Small intestine (tissue), 7 donors: ENCODE measurements around the gene WSCD2. TPM values are rescaled to one million over a fixed set of nuclear protein-coding genes. Genes with fewer than 3 reads are reported as not detected.
A peak's percentile ranks its signal among the peaks of the same experiment; 100 is the strongest.

Experiments used
- DNase-seq, 2 donors: peaks; one replicate each; pipeline versions ENCODE4 v3.0.0 to v3.0.0-alpha.2; 2013
- FAIRE-seq: peaks from 2 replicates; lab custom pipeline; 2012; peaks lifted over from hg19 to GRCh38; lab: Jason Lieb, UNC
- H3K27ac ChIP-seq, 3 donors: one replicate each; pipeline ENCODE4 v1.5.1; 2013; ENCODE audit warnings: low read length in 2 of 3, mild to moderate bottlenecking in 2 of 3, control low read depth in 1 of 3, inconsistent platforms in 1 of 3, low read depth in 1 of 3, moderate library complexity in 1 of 3
- H3K27me3 ChIP-seq, 3 donors: one replicate each; pipeline ENCODE4 v1.6.1; 2013; ENCODE audit warnings: low read length in 3 of 3, inconsistent platforms in 1 of 3; ENCODE audit not compliant: control insufficient read depth in 3 of 3, insufficient read depth in 3 of 3
- H3K36me3 ChIP-seq, 3 donors: one replicate each; pipeline ENCODE4 v1.6.1; 2013; ENCODE audit warnings: low read length in 3 of 3, inconsistent platforms in 1 of 3, low read depth in 1 of 3, mild to moderate bottlenecking in 1 of 3, moderate library complexity in 1 of 3; ENCODE audit not compliant: control insufficient read depth in 3 of 3, insufficient read depth in 2 of 3
- H3K4me1 ChIP-seq, 3 donors: one replicate each; pipeline ENCODE4 v1.6.1; 2013; ENCODE audit warnings: low read length in 2 of 3, inconsistent platforms in 1 of 3, low read depth in 1 of 3, mild to moderate bottlenecking in 1 of 3, moderate library complexity in 1 of 3; ENCODE audit not compliant: control insufficient read depth in 3 of 3, insufficient read depth in 2 of 3
- H3K4me3 ChIP-seq, 3 donors: one replicate each; pipeline ENCODE4 v1.5.1; 2013; ENCODE audit warnings: low read length in 3 of 3, control low read depth in 1 of 3, inconsistent platforms in 1 of 3, low read depth in 1 of 3, mild to moderate bottlenecking in 1 of 3, moderate library complexity in 1 of 3
- H3K9me3 ChIP-seq, 2 donors: one replicate each; pipeline ENCODE4 v1.6.1; 2013; ENCODE audit warnings: low read depth in 1 of 2, low read length in 1 of 2; ENCODE audit not compliant: control insufficient read depth in 2 of 2, insufficient read depth in 1 of 2
- WGBS, 3 donors: extraction: QIAGEN DNeasy Blood & Tissue Kit; methylation state at CpG; one replicate each; pipeline ENCODE4 v1.1.7; 2013; 5-methylcytosine and 5-hydroxymethylcytosine counted together
- polyA plus RNA-seq, 4 donors: library from polyadenylated mRNA; stranded (reverse) in 3 of 4; unstranded in 1 of 4; fragments of 200-250 nt in 3 of 4; fragments of 120-200 nt in 1 of 4; gene quantifications; one replicate each; pipeline versions ENCODE4 v1.2.1 to v1.2.3, GENCODE V29; 2013
- donor health status: healthy with polysubstance abuse.
- donor health status: control.
- donor health status: control.
- donor health status: Bipolar disorder and iron deficiency.
- donor health status: healthy.

The WSCD2 gene
- polyA plus RNA-seq, 4 donors, result 1.1 to 1.2 TPM; not detected in 2

- DNase-seq (no peak), FAIRE-seq (no peak)
- Histone ChIP-seq H3K4me3 (no peak overlapping the region), H3K4me1 (no peaks in the 10 kb centered on the region), H3K27me3 (peaks cover 0 to 24% (median 10%) of the 10 kb centered on the region in 3 donors), H3K9me3 (peaks cover 0 to 4% of the 10 kb centered on the region in 2 donors), H3K27ac (no peak overlapping the region), H3K36me3 (no peaks in the 10 kb centered on the region)
- WGBS, 3 donors, result 61 to 68% (median 63%) methylated on average over 10 of the region's 10 CpGs
Observed at GRCh38 chr12:108126990-108127501, 2.0 kb upstream of the WSCD2 start.

GRCh38 chr12:108127654-108128053, 1.4 kb upstream of the WSCD2 start:
- DNase-seq (no peak), FAIRE-seq (no peak)
- H3K4me1 ChIP-seq, result no peaks in the 10 kb centered on the region
- 24 to 38% (median 36%) methylated on average over 3 of the region's 3 CpGs for WGBS, 3 donors
- H3K27me3 ChIP-seq, result peaks cover 0 to 24% (median 10%) of the 10 kb centered on the region in 3 donors
- peaks cover 0 to 3% of the 10 kb centered on the region in 2 donors for H3K9me3 ChIP-seq
- no peak overlapping the region for H3K27ac ChIP-seq
- H3K4me3 ChIP-seq, result no peak overlapping the region
- H3K36me3 ChIP-seq, result no peaks in the 10 kb centered on the region

GRCh38 chr12:108128221-108129016, 669 bp upstream of the WSCD2 start:
- H3K27ac ChIP-seq, result no peak overlapping the region
- no peaks in the 10 kb centered on the region for H3K9me3 ChIP-seq
- FAIRE-seq (no peak), DNase-seq (no peak)
- 73 to 76% (median 75%) methylated on average over 10 of the region's 10 CpGs for WGBS, 3 donors
- peaks cover 0 to 24% (median 10%) of the 10 kb centered on the region in 3 donors for H3K27me3 ChIP-seq
- H3K4me1 ChIP-seq, result no peaks in the 10 kb centered on the region
- H3K36me3 ChIP-seq, result no peaks in the 10 kb centered on the region
- H3K4me3 ChIP-seq, result peak overlapping the region in 1 of 3 donors; percentile 4

- WGBS, 3 donors, result 79 to 84% (median 83%) methylated on average over 3 of the region's 3 CpGs
- no peaks in the 10 kb centered on the region for H3K36me3 ChIP-seq
- FAIRE-seq (no peak), DNase-seq (no peak)
- no peaks in the 10 kb centered on the region for H3K4me1 ChIP-seq
- no peak overlapping the region for H3K4me3 ChIP-seq
- no peaks in the 10 kb centered on the region for H3K9me3 ChIP-seq
- no peak overlapping the region for H3K27ac ChIP-seq
- peaks cover 0 to 24% (median 10%) of the 10 kb centered on the region in 3 donors for H3K27me3 ChIP-seq
Observed at GRCh38 chr12:108131035-108131434, 1.9 kb downstream of the WSCD2 start.

GRCh38 chr12:108131657-108132126, 2.6 kb downstream of the WSCD2 start:
- H3K36me3 ChIP-seq, result no peaks in the 10 kb centered on the region
- no peak overlapping the region for H3K27ac ChIP-seq
- no peaks in the 10 kb centered on the region for H3K9me3 ChIP-seq
- no peaks in the 10 kb centered on the region for H3K4me1 ChIP-seq
- peaks cover 0 to 24% (median 10%) of the 10 kb centered on the region in 3 donors for H3K27me3 ChIP-seq
- no peak overlapping the region for H3K4me3 ChIP-seq
- FAIRE-seq (no peak), DNase-seq (no peak)
- WGBS, 3 donors, result 60 to 68% (median 61%) methylated on average over 6 of the region's 6 CpGs

- H3K4me3 ChIP-seq, result no peak overlapping the region
- H3K27ac ChIP-seq, result no peak overlapping the region
- H3K36me3 ChIP-seq, result no peaks in the 10 kb centered on the region
- no peaks in the 10 kb centered on the region for H3K9me3 ChIP-seq
- no peak for FAIRE-seq
- H3K27me3 ChIP-seq, result peaks cover 0 to 19% (median 6%) of the 10 kb centered on the region in 3 donors
- no peaks in the 10 kb centered on the region for H3K4me1 ChIP-seq
- 55 to 72% (median 58%) methylated on average over 7 of the region's 7 CpGs for WGBS, 3 donors
- no peak for DNase-seq
Observed at GRCh38 chr12:108133482-108133881, 4.4 kb downstream of the WSCD2 start.

- 89 to 93% (median 89%) methylated on average over 5 of the region's 5 CpGs for WGBS, 3 donors
- DNase-seq (no peak), FAIRE-seq (no peak)
- Histone ChIP-seq H3K4me3 (no peak overlapping the region), H3K36me3 (no peaks in the 10 kb centered on the region), H3K4me1 (no peaks in the 10 kb centered on the region), H3K27ac (no peak overlapping the region), H3K9me3 (no peaks in the 10 kb centered on the region), H3K27me3 (peaks cover 0 to 11% (median 0%) of the 10 kb centered on the region in 3 donors)
Observed at GRCh38 chr12:108134744-108135143, 5.7 kb downstream of the WSCD2 start.

GRCh38 chr12:108135627-108136026, 6.5 kb downstream of the WSCD2 start:
- H3K27ac ChIP-seq, result no peak overlapping the region
- no peak for DNase-seq
- no peaks in the 10 kb centered on the region for H3K4me1 ChIP-seq
- FAIRE-seq, result no peak
- H3K4me3 ChIP-seq, result no peak overlapping the region
- no peaks in the 10 kb centered on the region for H3K36me3 ChIP-seq
- no peaks in the 10 kb centered on the region for H3K9me3 ChIP-seq
- peaks cover 0 to 2% (median 0%) of the 10 kb centered on the region in 3 donors for H3K27me3 ChIP-seq
- WGBS, 3 donors, result 82 to 89% (median 87%) methylated on average over 1 of the region's 1 CpG
